Activated CD4-positive, alpha-beta T cell treated with anti-CD3 and anti-CD28 coated beads for 4 hours (primary cell): ENCODE data around the gene POLR2L.

ENCODE experiments used
- DNase-seq, 2 donors: peaks; one replicate each; pipeline ENCODE4 v3.0.0-alpha.2; 2020

The POLR2L gene

GRCh38 chr11:792535-792821 lies 49.9 kb downstream of the POLR2L start:
- DNase-seq = no peak

- no peak for DNase-seq
Measured at GRCh38 chr11:791658-792534, 50.4 kb downstream of the POLR2L start.

- DNase-seq = no peak
Measured at GRCh38 chr11:790721-791564, 51.4 kb downstream of the POLR2L start.

DNA sequence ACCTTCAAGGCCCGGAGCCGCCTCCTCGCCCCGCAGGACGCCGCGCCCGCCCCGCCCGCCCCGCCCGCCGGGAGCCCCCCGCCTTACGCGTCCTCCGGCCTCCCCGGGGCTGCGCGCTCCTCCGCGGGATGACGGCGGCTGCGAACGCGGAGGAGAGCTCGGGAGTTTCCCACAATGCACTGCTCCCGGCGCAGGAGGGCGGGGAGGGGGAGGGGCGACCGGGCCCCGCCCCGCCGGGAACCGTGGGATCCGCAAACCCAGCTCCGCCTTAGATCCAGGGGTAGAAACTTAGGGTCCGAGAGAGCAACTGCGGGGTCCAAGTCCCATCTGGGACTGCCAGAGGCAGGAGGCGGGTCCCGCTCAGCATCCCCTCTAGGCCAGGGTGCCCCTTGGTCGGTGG lies 52.4 kb downstream of the POLR2L start, which contains the start of gene CEND1:
CEND1 (minus strand) TSS at position 148 of the 400 bp plus-strand sequence. CDS start 1,514 bp downstream, outside the sequence.
- peak in 1 of 2 donors; percentile 38 for DNase-seq
